IPS-20b (cell line): ENCODE data around the gene TAAR5.
"Not testable (repeated sequence)": the region's sequence is repeated elsewhere in the genome, so short reads cannot be mapped to it uniquely, and the experiment has no call there.

Experiments
- H3K27ac ChIP-seq: one replicate; pipeline ENCODE4 v1.5.1; 2013; ENCODE audit warnings: low read length
- H3K27me3 ChIP-seq: 2 replicates; pipeline ENCODE4 v1.6.1; 2013; ENCODE audit warnings: mild to moderate bottlenecking, low read length, inconsistent platforms; ENCODE audit not compliant: insufficient read depth
- H3K36me3 ChIP-seq: 2 replicates; pipeline ENCODE4 v1.6.1; 2013; ENCODE audit warnings: low read depth, mild to moderate bottlenecking, inconsistent platforms, low read length, moderate library complexity; ENCODE audit not compliant: insufficient read depth
- H3K4me1 ChIP-seq: 2 replicates; pipeline ENCODE4 v1.6.1; 2013; ENCODE audit warnings: mild to moderate bottlenecking, control low read depth, inconsistent platforms, low read length, moderate library complexity; ENCODE audit not compliant: insufficient read depth
- H3K4me3 ChIP-seq: 2 replicates; pipeline ENCODE4 v1.5.1; 2013; ENCODE audit warnings: mild to moderate bottlenecking, low read length, inconsistent platforms
- H3K9ac ChIP-seq: 2 replicates; pipeline ENCODE4 v1.6.1; 2013; ENCODE audit warnings: low read depth, mild to moderate bottlenecking, inconsistent platforms, low read length, moderate library complexity
- H3K9me3 ChIP-seq: 2 replicates; pipeline ENCODE4 v1.6.1; 2013; ENCODE audit warnings: mild to moderate bottlenecking, low read depth, low read length, inconsistent platforms; ENCODE audit not compliant: insufficient read depth

Gene TAAR5

GRCh38 chr6:132589454-132589853 is at the start of gene TAAR5:
Gene TAAR5, minus strand, starts transcription at chr6:132589741. Its CDS starts 55 bp downstream, at chr6:132589686.
- Histone ChIP-seq H3K36me3 (no peaks in the 10 kb centered on the region), H3K4me1 (no peaks in the 10 kb centered on the region), H3K9me3 (no peaks in the 10 kb centered on the region), H3K9ac (no peak within 1 kb of the TSS), H3K27me3 (no peaks in the 10 kb centered on the region), H3K4me3 (no peak within 1 kb of the TSS), H3K27ac (no peak within 1 kb of the TSS)

GRCh38 chr6:132637135-132637534 is 47.6 kb upstream of the TAAR5 start:
- H3K4me3 ChIP-seq, H3K36me3 ChIP-seq, H3K27me3 ChIP-seq, H3K9me3 ChIP-seq, H3K4me1 ChIP-seq, H3K9ac ChIP-seq, H3K27ac ChIP-seq: not testable (repeated sequence)

DNA sequence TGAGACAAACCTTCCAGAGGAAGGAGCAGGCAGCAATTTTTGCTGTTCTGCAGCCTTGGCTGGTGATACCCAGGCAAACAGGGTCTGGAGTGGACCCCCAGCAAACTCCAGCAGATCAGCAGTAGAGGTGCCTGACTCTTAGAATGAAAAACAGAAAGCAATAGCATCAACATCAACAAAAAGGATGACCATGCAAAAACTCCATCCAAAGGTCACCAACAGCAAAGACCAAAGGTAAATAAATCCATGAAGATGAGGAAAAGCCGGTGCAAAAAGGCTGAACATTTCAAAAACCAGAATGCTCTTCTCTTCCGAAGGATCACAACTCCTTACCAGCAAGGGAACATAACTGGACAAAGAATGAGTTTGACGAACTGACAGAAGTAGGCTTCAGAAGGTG is 46.4 kb upstream of the TAAR5 start:
- not testable (repeated sequence) for H3K27me3 ChIP-seq, H3K4me1 ChIP-seq, H3K4me3 ChIP-seq, H3K36me3 ChIP-seq, H3K27ac ChIP-seq, H3K9ac ChIP-seq, H3K9me3 ChIP-seq

GRCh38 chr6:132635288-132635687 is 45.7 kb upstream of the TAAR5 start:
- not testable (repeated sequence) for H3K27ac ChIP-seq, H3K36me3 ChIP-seq, H3K9me3 ChIP-seq, H3K4me3 ChIP-seq, H3K27me3 ChIP-seq, H3K4me1 ChIP-seq, H3K9ac ChIP-seq

GRCh38 chr6:132634796-132635195 is 45.3 kb upstream of the TAAR5 start:
- Histone ChIP-seq H3K4me3 (no peak overlapping the region), H3K36me3 (no peaks in the 10 kb centered on the region), H3K9me3 (no peaks in the 10 kb centered on the region), H3K27me3 (no peaks in the 10 kb centered on the region), H3K27ac (no peak overlapping the region), H3K9ac (no peak overlapping the region), H3K4me1 (no peaks in the 10 kb centered on the region)

DNA sequence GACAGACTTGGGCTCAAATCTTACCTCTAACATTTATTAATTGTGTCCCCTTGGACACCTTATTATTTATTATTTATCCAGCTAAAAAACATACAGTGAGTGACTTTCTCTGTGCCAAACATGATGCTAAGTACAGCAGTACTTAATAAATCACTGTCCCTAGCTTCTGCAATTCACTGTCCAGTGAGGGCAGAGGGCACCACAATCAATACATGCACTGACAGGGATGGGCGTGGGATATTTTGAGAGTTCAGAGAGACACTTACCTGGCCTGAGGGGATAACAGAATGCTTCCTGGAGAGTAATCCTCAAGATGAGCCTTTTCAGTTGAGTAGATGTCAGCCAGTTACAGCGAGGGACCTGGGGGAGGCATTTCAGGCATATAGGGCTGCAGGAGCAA is 43.8 kb upstream of the TAAR5 start:
- H3K27ac ChIP-seq = no peak overlapping the region
- H3K27me3 ChIP-seq = no peaks in the 10 kb centered on the region
- H3K9me3 ChIP-seq = no peaks in the 10 kb centered on the region
- H3K4me3 ChIP-seq = no peak overlapping the region
- H3K36me3 ChIP-seq = no peaks in the 10 kb centered on the region
- no peaks in the 10 kb centered on the region for H3K4me1 ChIP-seq
- no peak overlapping the region for H3K9ac ChIP-seq

DNA sequence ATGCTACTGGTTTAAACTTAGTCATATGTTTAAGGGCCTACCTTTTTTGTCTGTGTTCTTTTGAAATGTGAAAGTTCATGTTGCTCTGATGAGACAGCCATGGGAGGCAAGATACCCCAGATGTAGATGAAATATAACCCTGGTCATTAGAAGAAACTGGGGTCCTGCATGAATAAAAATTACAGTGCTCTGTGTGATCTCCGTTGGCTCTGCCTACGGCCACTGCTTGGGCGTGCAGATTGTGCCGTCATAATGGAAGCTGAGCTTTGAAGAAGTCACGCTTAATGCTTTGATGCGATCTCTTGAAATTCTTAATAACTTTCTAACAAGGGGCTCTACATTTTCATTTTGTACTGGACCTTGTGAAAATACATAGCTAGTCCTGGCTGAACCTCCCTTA is 34.6 kb upstream of the TAAR5 start, which contains the start of gene TAAR2:
TAAR2 (minus strand) TSS at position 101 of the 400 bp plus-strand sequence; CDS start at position 101, 0 bp downstream.
- Histone ChIP-seq H3K4me3 (no peak within 1 kb of the TSS), H3K27ac (no peak within 1 kb of the TSS), H3K27me3 (no peaks in the 10 kb centered on the region), H3K36me3 (no peaks in the 10 kb centered on the region), H3K4me1 (no peaks in the 10 kb centered on the region), H3K9me3 (no peaks in the 10 kb centered on the region), H3K9ac (no peak within 1 kb of the TSS)

DNA sequence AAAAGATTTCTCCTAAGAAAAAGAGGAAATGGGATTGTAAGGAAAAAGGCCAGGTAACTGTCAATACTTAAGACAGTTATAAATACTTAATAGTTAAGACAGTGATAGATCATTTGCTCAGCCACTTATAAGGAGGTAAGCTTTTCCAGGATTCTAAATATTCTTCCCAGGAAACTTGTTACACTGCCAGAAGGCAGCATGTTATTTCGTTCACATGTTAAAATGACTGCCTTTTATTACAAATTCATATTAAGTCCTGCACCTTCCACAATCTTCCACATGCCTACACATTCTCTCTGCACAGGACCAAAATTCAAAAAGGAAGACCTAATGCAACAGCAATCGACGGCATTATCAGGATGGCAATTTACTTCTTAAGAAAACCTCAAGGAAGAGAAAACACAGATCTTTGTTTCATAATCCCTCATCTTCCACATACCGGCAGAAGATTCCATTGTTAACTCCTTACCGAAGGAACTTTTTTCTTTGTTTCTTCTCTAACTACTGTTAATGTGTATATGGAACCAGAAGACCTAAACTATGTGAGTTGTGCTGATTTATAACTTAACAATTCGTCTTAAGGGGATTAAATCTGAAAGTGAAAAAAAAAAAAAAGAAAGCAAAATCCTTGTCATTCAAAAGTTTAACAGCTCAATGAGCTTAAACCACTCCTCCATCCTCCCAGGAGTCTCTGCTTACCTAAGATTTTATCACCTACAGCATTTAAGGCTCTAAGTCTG is 33.7 kb upstream of the TAAR5 start:
- no peaks in the 10 kb centered on the region for H3K4me1 ChIP-seq

DNA sequence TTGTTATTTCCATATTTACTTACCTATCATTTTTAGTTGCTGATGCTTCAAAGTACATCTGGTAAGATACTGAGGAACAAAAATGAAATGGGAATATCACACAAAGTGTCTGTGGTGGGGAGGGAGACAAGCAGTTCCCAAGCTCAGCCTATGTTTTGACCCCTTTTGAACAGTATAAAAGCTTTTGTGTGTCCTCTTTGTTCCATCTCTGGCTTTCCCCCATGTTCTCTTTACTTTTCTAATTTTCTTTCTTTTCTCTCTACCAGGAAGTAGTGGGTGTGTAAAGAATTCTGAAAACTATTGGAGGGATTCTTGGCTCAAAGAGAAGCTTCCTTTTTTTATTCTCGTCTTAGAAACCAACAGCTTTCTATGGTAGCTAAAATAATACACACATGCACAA is 27.1 kb upstream of the TAAR5 start:
- H3K9me3 ChIP-seq = no peaks in the 10 kb centered on the region
- no peak overlapping the region for H3K9ac ChIP-seq
- no peaks in the 10 kb centered on the region for H3K36me3 ChIP-seq
- H3K27me3 ChIP-seq = no peaks in the 10 kb centered on the region
- H3K4me3 ChIP-seq = no peak overlapping the region
- H3K4me1 ChIP-seq = no peaks in the 10 kb centered on the region
- no peak overlapping the region for H3K27ac ChIP-seq

More for the DNA sequence above, 33.7 kb upstream of the TAAR5 start:
- Histone ChIP-seq H3K9me3 (no peaks in the 10 kb centered on the region), H3K9ac (no peak overlapping the region), H3K4me3 (no peak overlapping the region), H3K27me3 (no peaks in the 10 kb centered on the region), H3K27ac (no peak overlapping the region), H3K36me3 (no peaks in the 10 kb centered on the region)

GRCh38 chr6:132614554-132614953 is 25.0 kb upstream of the TAAR5 start:
- Histone ChIP-seq H3K36me3 (no peaks in the 10 kb centered on the region), H3K4me3 (no peak overlapping the region), H3K27me3 (no peaks in the 10 kb centered on the region), H3K9me3 (no peaks in the 10 kb centered on the region), H3K27ac (no peak overlapping the region), H3K9ac (no peak overlapping the region), H3K4me1 (no peaks in the 10 kb centered on the region)

- H3K4me3 ChIP-seq = no peak overlapping the region
- no peak overlapping the region for H3K9ac ChIP-seq
- H3K27me3 ChIP-seq = no peaks in the 10 kb centered on the region
- no peaks in the 10 kb centered on the region for H3K36me3 ChIP-seq
- no peak overlapping the region for H3K27ac ChIP-seq
- no peaks in the 10 kb centered on the region for H3K9me3 ChIP-seq
- no peaks in the 10 kb centered on the region for H3K4me1 ChIP-seq
Observed at GRCh38 chr6:132612449-132613108, 23.0 kb upstream of the TAAR5 start.

- H3K27me3 ChIP-seq = no peaks in the 10 kb centered on the region
- H3K4me3 ChIP-seq = no peak overlapping the region
- no peaks in the 10 kb centered on the region for H3K36me3 ChIP-seq
- no peak overlapping the region for H3K27ac ChIP-seq
- no peak overlapping the region for H3K9ac ChIP-seq
- H3K4me1 ChIP-seq = no peaks in the 10 kb centered on the region
- H3K9me3 ChIP-seq = no peaks in the 10 kb centered on the region
Observed at GRCh38 chr6:132611616-132612015, 22.1 kb upstream of the TAAR5 start.
